Measurements from ENCODE around the gene PSMD3.

GRCh38 chr17:39954876-39955275 lies 25.7 kb upstream of the PSMD3 start:
- TF ChIP-seq POLR2A (IDR thresholded peaks at IDR 0.05; ENCODE audit: low read length) (no peak), EP300 (IDR thresholded peaks at IDR 0.05) (no peak), HDAC2 (IDR thresholded peaks at IDR 0.05) (no peak), HOXA7 (CRISPR knock-in tag; IDR thresholded peaks at IDR 0.05) (no peak), MAFK (IDR thresholded peaks at IDR 0.05; ENCODE audit: partially characterized antibody) (no peak)
- TF ChIP-seq, protein P1, sequence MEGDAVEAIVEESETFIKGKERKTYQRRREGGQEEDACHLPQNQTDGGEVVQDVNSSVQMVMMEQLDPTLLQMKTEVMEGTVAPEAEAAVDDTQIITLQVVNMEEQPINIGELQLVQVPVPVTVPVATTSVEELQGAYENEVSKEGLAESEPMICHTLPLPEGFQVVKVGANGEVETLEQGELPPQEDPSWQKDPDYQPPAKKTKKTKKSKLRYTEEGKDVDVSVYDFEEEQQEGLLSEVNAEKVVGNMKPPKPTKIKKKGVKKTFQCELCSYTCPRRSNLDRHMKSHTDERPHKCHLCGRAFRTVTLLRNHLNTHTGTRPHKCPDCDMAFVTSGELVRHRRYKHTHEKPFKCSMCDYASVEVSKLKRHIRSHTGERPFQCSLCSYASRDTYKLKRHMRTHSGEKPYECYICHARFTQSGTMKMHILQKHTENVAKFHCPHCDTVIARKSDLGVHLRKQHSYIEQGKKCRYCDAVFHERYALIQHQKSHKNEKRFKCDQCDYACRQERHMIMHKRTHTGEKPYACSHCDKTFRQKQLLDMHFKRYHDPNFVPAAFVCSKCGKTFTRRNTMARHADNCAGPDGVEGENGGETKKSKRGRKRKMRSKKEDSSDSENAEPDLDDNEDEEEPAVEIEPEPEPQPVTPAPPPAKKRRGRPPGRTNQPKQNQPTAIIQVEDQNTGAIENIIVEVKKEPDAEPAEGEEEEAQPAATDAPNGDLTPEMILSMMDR (IDR thresholded peaks at IDR 0.05): no peak
